ENCODE results near the gene MYEF2. TPM values are rescaled to one million over a fixed set of nuclear protein-coding genes. Genes with fewer than 3 reads are reported as not detected.

Gene MYEF2
- total and polyA plus RNA-seq, 2 of the 8 experiments (the other 6 are each of a cell fraction or from before 2014, with no cell fraction given) = 18.9 to 79.2 TPM

DNA sequence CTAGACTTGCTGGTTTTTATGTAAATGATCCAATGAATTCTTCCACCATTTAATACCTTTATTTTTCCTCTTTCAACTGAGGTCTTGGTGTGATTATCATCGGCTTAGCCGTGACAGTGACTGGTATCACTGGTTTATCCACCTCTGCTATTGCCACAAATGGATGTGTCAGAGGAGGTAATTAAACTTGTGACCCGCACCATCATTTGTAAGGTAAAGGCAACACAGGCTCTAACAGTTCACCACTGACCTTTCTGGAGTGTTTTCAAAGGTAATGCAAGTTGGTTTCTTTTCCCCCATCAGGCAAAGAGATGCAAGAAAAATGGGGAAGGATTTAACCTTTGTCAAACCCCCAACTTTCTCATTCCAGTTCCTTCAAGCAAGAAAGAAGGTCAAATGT lies 47.7 kb upstream of the MYEF2 start:
- Histone ChIP-seq H2BK20ac (ENCODE audit: low read length) (no peak overlapping the region), H2BK15ac (ENCODE audit: low read length) (no peak overlapping the region), H3K79me2 (ENCODE audit: control insufficient read depth in 1 of 2, insufficient read depth in 2 of 2, low read length in 2 of 2) (no peaks in the 10 kb centered on the region), H2BK5ac (ENCODE audit: low read depth, low read length) (no peak overlapping the region), H3K4me1 (replicated peaks in 1 of 4; ENCODE audit: control insufficient read depth in 3 of 4, insufficient read depth in 4 of 4, low read length in 3 of 4) (no peaks in the 10 kb centered on the region), H3K23ac (ENCODE audit: insufficient read length) (no peak overlapping the region), H3K4me2 (ENCODE audit: insufficient read depth in 1 of 2, low read depth in 2 of 2, low read length in 2 of 2) (no peak overlapping the region), H4K91ac (replicated peaks; ENCODE audit: insufficient read length, low read length) (no peak overlapping the region), H4K8ac (ENCODE audit: extremely low read depth, insufficient read depth, low read length) (no peak overlapping the region), H2BK12ac (ENCODE audit: low read depth, low read length) (no peak overlapping the region), H3K18ac (ENCODE audit: extremely low read depth, low read length) (no peak overlapping the region), H4K5ac (ENCODE audit: insufficient read length, low read depth, low read length) (no peak overlapping the region), H3K27me3 (replicated peaks in 1 of 4; ENCODE audit: control insufficient read depth in 3 of 4, extremely low read depth in 1 of 4, insufficient read depth in 3 of 4, low read length in 3 of 4) (no peaks in the 10 kb centered on the region), H3K9ac (replicated peaks in 1 of 4; ENCODE audit: extremely low read depth in 1 of 4, low read depth in 3 of 4, low read length in 3 of 4) (no peak overlapping the region), H3K79me1 (ENCODE audit: low read depth, low read length) (no peaks in the 10 kb centered on the region), H3K4me3 (ENCODE audit: extremely low read depth in 1 of 4, insufficient read depth in 2 of 4, low read depth in 3 of 4, low read length in 4 of 4) (no peak overlapping the region), H3K23me2 (ENCODE audit: low read depth, low read length) (no peaks in the 10 kb centered on the region), H3K56ac (replicated peaks; ENCODE audit: insufficient read length, low read depth, low read length) (no peak overlapping the region), H3K9me3 (ENCODE audit: insufficient read depth in 2 of 2, low read depth in 1 of 2, low read length in 1 of 2) (no peaks in the 10 kb centered on the region), H4K20me1 (replicated peaks in 1 of 2; ENCODE audit: control insufficient read depth in 1 of 2, insufficient read depth in 2 of 2, low read length in 2 of 2) (no peaks in the 10 kb centered on the region), H3K27ac (ENCODE audit: low read depth, low read length) (no peak overlapping the region), H3K14ac (ENCODE audit: insufficient read length) (no peak overlapping the region), H3K36me3 (ENCODE audit: control insufficient read depth in 2 of 4, insufficient read depth in 4 of 4, low read length in 3 of 4) (no peaks in the 10 kb centered on the region), H3K4ac (replicated peaks; ENCODE audit: insufficient read length, low read depth, low read length) (no peak overlapping the region), H2AFZ (ENCODE audit: low read length) (no peak overlapping the region), H2BK120ac (replicated peaks; ENCODE audit: low read depth, low read length) (no peak overlapping the region), H2AK5ac (ENCODE audit: low read depth, low read length) (no peak overlapping the region)
- no peak for DNase-seq (ENCODE audit: low read depth in 1 of 2, low spot score in 2 of 2)
- no peak for TF ChIP-seq YY1 (IDR thresholded peaks at IDR 0.05; ENCODE audit: low read depth, low read length)
- no peak for TF ChIP-seq HDAC2 (IDR thresholded peaks at IDR 0.05; ENCODE audit: borderline replicate concordance in 1 of 2, low read depth in 2 of 2, low read length in 2 of 2)
- no peak for TF ChIP-seq RFX5 (IDR thresholded peaks at IDR 0.05; ENCODE audit: borderline replicate concordance, low read depth, low read length)
- TF ChIP-seq CBX5 (IDR thresholded peaks at IDR 0.05; ENCODE audit: low read depth, low read length) = no peak
- TF ChIP-seq SP2 (IDR thresholded peaks at IDR 0.05; ENCODE audit: low read length) = no peak
- CTCF ChIA-PET (ENCODE audit: partially characterized antibody) = interaction anchor here (2.1 kb wide), 1 partner anchor 9 kb away, joined by 8 read pairs; no protein-coding TSS in a partner anchor
- POLR2A ChIA-PET (ENCODE audit: partially characterized antibody) = interaction anchor here (1.6 kb wide), 1 partner anchor 94 kb away, joined by 3 read pairs; no protein-coding TSS in a partner anchor
- no peak for FAIRE-seq
- 98% methylated on average over 3 of the region's 3 CpGs; no CpG with 5 or more reads in 1 of the 2 experiments for WGBS, 2 experiments (ENCODE audit: extremely low coverage in 1 of 2, insufficient coverage in 1 of 2, insufficient read length in 1 of 2, insufficient replicate concordance in 2 of 2, low coverage in 1 of 2, low lambda C conversion rate in 2 of 2, missing lambda C conversion rate in 1 of 2)
